Urinary bladder (tissue), 4 donors: ENCODE measurements around the gene TIMMDC1. TPM values are rescaled to one million over a fixed set of nuclear protein-coding genes. Genes with fewer than 3 reads are reported as not detected.
"Not testable (repeated sequence)": the region's sequence is repeated elsewhere in the genome, so short reads cannot be mapped to it uniquely, and the experiment has no call there.

Experiments
- DNase-seq: peaks from one replicate; pipeline ENCODE4 v3.0.0-alpha.2; 2015; ENCODE audit errors: extremely low spot score
- H3K27ac ChIP-seq: one replicate; pipeline ENCODE4 v1.5.1; 2013; ENCODE audit warnings: low read depth, mild to moderate bottlenecking, moderate library complexity
- H3K36me3 ChIP-seq: one replicate; pipeline ENCODE4 v1.6.1; 2013; ENCODE audit warnings: mild to moderate bottlenecking, moderate library complexity; ENCODE audit not compliant: insufficient read depth
- H3K4me1 ChIP-seq: one replicate; pipeline ENCODE4 v1.6.1; 2013; ENCODE audit warnings: mild to moderate bottlenecking, moderate library complexity; ENCODE audit not compliant: insufficient read depth
- H3K4me3 ChIP-seq: one replicate; pipeline ENCODE4 v1.5.1; 2013; ENCODE audit warnings: low read depth, low read length
- WGBS: extraction: QIAGEN DNeasy Blood & Tissue Kit; methylation state at CpG from one replicate; pipeline ENCODE4 v1.1.7; 2013; 5-methylcytosine and 5-hydroxymethylcytosine counted together
- polyA plus RNA-seq: library from polyadenylated mRNA; stranded (reverse); fragments of 200-250 nt; gene quantifications from one replicate; pipeline ENCODE4 v1.2.3, GENCODE V29; 2013
- total RNA-seq: library from RNA; depleted of rRNA; stranded (reverse); fragments of >200 nt; gene quantifications from one replicate; pipeline ENCODE4 v1.2.3, GENCODE V29; 2014
- donor health status: healthy with polysubstance abuse.
- donor health status: healthy.

The TIMMDC1 gene
- total and polyA plus RNA-seq, 2 donors: 49.1 to 98.1 TPM

- Histone ChIP-seq H3K4me1 (no peaks in the 10 kb centered on the region), H3K4me3 (no peak overlapping the region), H3K36me3 (no peaks in the 10 kb centered on the region), H3K27ac (no peak overlapping the region)
- no peak for DNase-seq
- WGBS: 53% methylated on average over 5 of the region's 5 CpGs
These were observed 55.6 kb downstream of the TIMMDC1 start for GRCh38 chr3:119553823-119554415.

- WGBS: 64% methylated on average over 4 of the region's 4 CpGs
- Histone ChIP-seq H3K4me3 (no peak overlapping the region), H3K27ac (no peak overlapping the region), H3K4me1 (no peaks in the 10 kb centered on the region), H3K36me3 (no peaks in the 10 kb centered on the region)
- no peak for DNase-seq
These were observed 57.0 kb downstream of the TIMMDC1 start for GRCh38 chr3:119555309-119555735.

GRCh38 chr3:119555929-119556328 is 57.6 kb downstream of the TIMMDC1 start:
- H3K4me3 ChIP-seq: no peak overlapping the region
- H3K27ac ChIP-seq: no peak overlapping the region
- H3K4me1 ChIP-seq: no peaks in the 10 kb centered on the region
- no peaks in the 10 kb centered on the region for H3K36me3 ChIP-seq
- WGBS: 77% methylated on average over 1 of the region's 1 CpG
- no peak for DNase-seq

- Histone ChIP-seq H3K4me3 (no peak overlapping the region), H3K36me3 (no peaks in the 10 kb centered on the region)
These were observed 59.0 kb downstream of the TIMMDC1 start for GRCh38 chr3:119557192-119557876.

GRCh38 chr3:119557877-119558269 is 59.5 kb downstream of the TIMMDC1 start:
- 71% methylated on average over 3 of the region's 3 CpGs for WGBS
- DNase-seq: no peak

More at GRCh38 chr3:119557192-119557876, 59.0 kb downstream of the TIMMDC1 start:
- DNase-seq: no peak
- Histone ChIP-seq H3K4me1 (no peaks in the 10 kb centered on the region), H3K27ac (no peak overlapping the region)
- 87% methylated on average over 7 of the region's 7 CpGs for WGBS

GRCh38 chr3:119558626-119559317 is 60.4 kb downstream of the TIMMDC1 start:
- 90% methylated on average over 9 of the region's 9 CpGs for WGBS
- no peak for DNase-seq
- Histone ChIP-seq H3K4me1 (no peaks in the 10 kb centered on the region), H3K27ac (no peak overlapping the region), H3K4me3 (no peak overlapping the region), H3K36me3 (no peaks in the 10 kb centered on the region)

More at GRCh38 chr3:119557877-119558269, 59.5 kb downstream of the TIMMDC1 start:
- no peak overlapping the region for H3K27ac ChIP-seq
- no peaks in the 10 kb centered on the region for H3K36me3 ChIP-seq
- H3K4me1 ChIP-seq: no peaks in the 10 kb centered on the region
- H3K4me3 ChIP-seq: no peak overlapping the region

- H3K36me3 ChIP-seq: no peaks in the 10 kb centered on the region
- no peak for DNase-seq
- WGBS: 34% methylated on average over 7 of the region's 7 CpGs
- no peak within 1 kb of the TSS for H3K4me3 ChIP-seq
- no peak within 1 kb of the TSS for H3K27ac ChIP-seq
- H3K4me1 ChIP-seq: no peaks in the 10 kb centered on the region
These were observed 61.2 kb downstream of the TIMMDC1 start, which contains the start of gene CD80 for GRCh38 chr3:119559441-119559963. Gene CD80 (minus strand): TSS chr3:119559614. CDS start chr3:119557728, 1,886 bp downstream.

GRCh38 chr3:119560160-119560559 is 61.8 kb downstream of the TIMMDC1 start:
- Histone ChIP-seq H3K36me3 (no peaks in the 10 kb centered on the region), H3K4me1 (no peaks in the 10 kb centered on the region), H3K27ac (no peak overlapping the region), H3K4me3 (no peak overlapping the region)
- DNase-seq: no peak
- 91% methylated on average over 5 of the region's 5 CpGs for WGBS

GRCh38 chr3:119562307-119562961 is 64.1 kb downstream of the TIMMDC1 start:
- WGBS: 60% methylated on average over 6 of the region's 6 CpGs
- no peak overlapping the region for H3K4me3 ChIP-seq
- H3K27ac ChIP-seq: no peak overlapping the region
- DNase-seq: no peak
- H3K36me3 ChIP-seq: no peaks in the 10 kb centered on the region
- no peaks in the 10 kb centered on the region for H3K4me1 ChIP-seq

GRCh38 chr3:119563334-119563733 is 65.0 kb downstream of the TIMMDC1 start:
- not testable (repeated sequence) for H3K36me3 ChIP-seq, H3K4me3 ChIP-seq, H3K4me1 ChIP-seq, DNase-seq, H3K27ac ChIP-seq
- 89% methylated on average over 2 of the region's 2 CpGs for WGBS

GRCh38 chr3:119569156-119569555 is 70.8 kb downstream of the TIMMDC1 start:
- Histone ChIP-seq H3K4me1 (no peaks in the 10 kb centered on the region), H3K36me3 (no peaks in the 10 kb centered on the region), H3K27ac (no peak overlapping the region), H3K4me3 (no peak overlapping the region)
- WGBS: 89% methylated on average over 4 of the region's 4 CpGs
- no peak for DNase-seq

GRCh38 chr3:119570229-119570628 is 71.9 kb downstream of the TIMMDC1 start:
- H3K27ac ChIP-seq: no peak overlapping the region
- no peak overlapping the region for H3K4me3 ChIP-seq
- no peak for DNase-seq
- no peaks in the 10 kb centered on the region for H3K36me3 ChIP-seq
- no peaks in the 10 kb centered on the region for H3K4me1 ChIP-seq
- 83% methylated on average over 5 of the region's 5 CpGs for WGBS

GRCh38 chr3:119571230-119571629 is 72.9 kb downstream of the TIMMDC1 start:
- Histone ChIP-seq H3K4me1 (no peaks in the 10 kb centered on the region), H3K4me3 (no peak overlapping the region), H3K36me3 (no peaks in the 10 kb centered on the region), H3K27ac (no peak overlapping the region)
- WGBS: 91% methylated on average over 1 of the region's 1 CpG
- no peak for DNase-seq
